OCI-LY1 (cell line): Measurements from ENCODE around the gene MAP7.

ENCODE experiments used
- H2AFZ ChIP-seq: fragments of 200-600 bp; sonication (generic), shearing (Covaris generic); 2 replicates; pipeline ENCODE4 v1.6.0; 2014; ENCODE audit warnings: antibody characterized with exemption, mild to moderate bottlenecking, low read length
- H3F3A ChIP-seq: fragments of 200-600 bp; sonication (generic), shearing (Covaris generic); 2 replicates; pipeline ENCODE4 v1.6.0; 2014; ENCODE audit warnings: mild to moderate bottlenecking, antibody characterized with exemption, low read length, moderate library complexity; ENCODE audit not compliant: insufficient read depth
- H3K27ac ChIP-seq: fragments of 200-600 bp; sonication (generic); 2 replicates; pipeline ENCODE4 v1.5.1; 2014; ENCODE audit warnings: low read length, mixed run types, mild to moderate bottlenecking, low read depth; ENCODE audit not compliant: poor library complexity, severe bottlenecking
- H3K27me3 ChIP-seq: fragments of 200-600 bp; sonication (generic); 2 replicates; pipeline ENCODE4 v1.6.0; 2014; ENCODE audit warnings: antibody characterized with exemption, mild to moderate bottlenecking, low read length, moderate library complexity; ENCODE audit not compliant: insufficient read depth
- H3K36me3 ChIP-seq: fragments of 200-600 bp; sonication (generic); 2 replicates; pipeline ENCODE4 v1.6.1; 2014; ENCODE audit warnings: mild to moderate bottlenecking, antibody characterized with exemption, low read length, moderate library complexity, mixed read lengths; ENCODE audit not compliant: insufficient read depth
- H3K4me1 ChIP-seq: fragments of 200-600 bp; sonication (generic); 2 replicates; pipeline ENCODE4 v1.5.1; 2014; ENCODE audit warnings: mild to moderate bottlenecking, low read length, moderate library complexity; ENCODE audit not compliant: insufficient read depth, severe bottlenecking
- H3K4me2 ChIP-seq: fragments of 200-600 bp; sonication (generic), shearing (Covaris generic); 2 replicates; pipeline ENCODE4 v1.6.1; 2014; ENCODE audit warnings: low read length
- H3K4me3 ChIP-seq: fragments of 200-600 bp; sonication (generic); 2 replicates; pipeline ENCODE4 v1.5.1; 2014; ENCODE audit warnings: low read length, low read depth, mild to moderate bottlenecking, mixed read lengths; ENCODE audit not compliant: poor library complexity, severe bottlenecking
- H3K79me2 ChIP-seq: fragments of 200-600 bp; shearing (Covaris generic); 2 replicates; pipeline ENCODE4 v1.6.1; 2016; ENCODE audit warnings: mixed run types, low read length, mixed read lengths; ENCODE audit not compliant: insufficient read depth
- H3K9ac ChIP-seq: fragments of 200-600 bp; sonication (generic), shearing (Covaris generic); 2 replicates; pipeline ENCODE4 v1.6.1; 2014; ENCODE audit warnings: mild to moderate bottlenecking, low read length, mixed read lengths
- H3K9me2 ChIP-seq: fragments of 200-600 bp; sonication (generic), shearing (Covaris generic); 2 replicates; pipeline ENCODE4 v1.6.1; 2014; ENCODE audit warnings: low read depth, mild to moderate bottlenecking, low read length, mixed read lengths
- H3K9me3 ChIP-seq: fragments of 200-600 bp; shearing (Covaris generic); 2 replicates; pipeline ENCODE4 v1.6.1; 2014; ENCODE audit warnings: low read length, mixed read lengths
- H4K20me1 ChIP-seq: fragments of 200-600 bp; sonication (generic), shearing (Covaris generic); 2 replicates; pipeline ENCODE4 v1.6.0; 2016; ENCODE audit warnings: mild to moderate bottlenecking, low read length; ENCODE audit not compliant: insufficient read depth
- EZH2 ChIP-seq: fragments of 200-600 bp; sonication (generic), shearing (Covaris generic); IDR thresholded peaks from 2 replicates; pipeline ENCODE4 v1.8.0; 2017; ENCODE audit warnings: borderline replicate concordance, mixed run types, mild to moderate bottlenecking, antibody characterized with exemption, low read length, moderate library complexity, mixed read lengths
- TF ChIP-seq, protein P1 (sequence below): fragments of 200-600 bp; sonication (generic), shearing (Covaris generic); IDR thresholded peaks from 2 replicates; pipeline ENCODE4 v1.5.1; 2017; ENCODE audit warnings: mild to moderate bottlenecking, antibody characterized with exemption, low read length, moderate library complexity, mixed read lengths

The MAP7 gene

DNA sequence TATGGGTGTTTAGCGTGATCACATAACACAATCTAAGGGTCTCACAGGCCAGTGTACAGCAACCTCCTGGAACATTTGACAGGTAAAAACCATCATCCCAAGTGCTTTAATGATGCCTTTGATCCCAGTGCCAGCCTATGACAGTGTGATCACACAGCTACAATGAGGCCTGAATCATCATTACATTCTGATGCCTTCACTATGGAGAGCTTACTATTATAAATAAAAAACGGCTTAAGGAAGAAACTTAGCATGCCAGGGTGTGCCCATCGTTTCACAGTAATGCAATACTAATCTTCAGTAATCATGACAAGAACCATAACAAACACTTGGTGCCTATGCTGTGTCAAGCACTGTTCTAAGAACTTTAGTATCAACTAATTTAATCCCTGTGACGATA, 11.4 kb downstream of the MAP7 start:
- H4K20me1 ChIP-seq, result no peaks in the 10 kb centered on the region
- H3K27me3 ChIP-seq, result no peaks in the 10 kb centered on the region
- H3K9me2 ChIP-seq, result no peaks in the 10 kb centered on the region
- TF ChIP-seq, protein P1, sequence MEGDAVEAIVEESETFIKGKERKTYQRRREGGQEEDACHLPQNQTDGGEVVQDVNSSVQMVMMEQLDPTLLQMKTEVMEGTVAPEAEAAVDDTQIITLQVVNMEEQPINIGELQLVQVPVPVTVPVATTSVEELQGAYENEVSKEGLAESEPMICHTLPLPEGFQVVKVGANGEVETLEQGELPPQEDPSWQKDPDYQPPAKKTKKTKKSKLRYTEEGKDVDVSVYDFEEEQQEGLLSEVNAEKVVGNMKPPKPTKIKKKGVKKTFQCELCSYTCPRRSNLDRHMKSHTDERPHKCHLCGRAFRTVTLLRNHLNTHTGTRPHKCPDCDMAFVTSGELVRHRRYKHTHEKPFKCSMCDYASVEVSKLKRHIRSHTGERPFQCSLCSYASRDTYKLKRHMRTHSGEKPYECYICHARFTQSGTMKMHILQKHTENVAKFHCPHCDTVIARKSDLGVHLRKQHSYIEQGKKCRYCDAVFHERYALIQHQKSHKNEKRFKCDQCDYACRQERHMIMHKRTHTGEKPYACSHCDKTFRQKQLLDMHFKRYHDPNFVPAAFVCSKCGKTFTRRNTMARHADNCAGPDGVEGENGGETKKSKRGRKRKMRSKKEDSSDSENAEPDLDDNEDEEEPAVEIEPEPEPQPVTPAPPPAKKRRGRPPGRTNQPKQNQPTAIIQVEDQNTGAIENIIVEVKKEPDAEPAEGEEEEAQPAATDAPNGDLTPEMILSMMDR, result no peak
- TF ChIP-seq EZH2, result no peak
- no peaks in the 10 kb centered on the region for H3K36me3 ChIP-seq
- no peaks in the 10 kb centered on the region for H3K9me3 ChIP-seq
- no peaks in the 10 kb centered on the region for H3F3A ChIP-seq
- no peaks in the 10 kb centered on the region for H3K4me1 ChIP-seq
- H3K79me2 ChIP-seq, result no peaks in the 10 kb centered on the region
- H3K4me3 ChIP-seq, result no peak overlapping the region
- no peak overlapping the region for H3K27ac ChIP-seq
- H2AFZ ChIP-seq, result no peak overlapping the region
- no peak overlapping the region for H3K4me2 ChIP-seq
- H3K9ac ChIP-seq, result no peak overlapping the region

DNA sequence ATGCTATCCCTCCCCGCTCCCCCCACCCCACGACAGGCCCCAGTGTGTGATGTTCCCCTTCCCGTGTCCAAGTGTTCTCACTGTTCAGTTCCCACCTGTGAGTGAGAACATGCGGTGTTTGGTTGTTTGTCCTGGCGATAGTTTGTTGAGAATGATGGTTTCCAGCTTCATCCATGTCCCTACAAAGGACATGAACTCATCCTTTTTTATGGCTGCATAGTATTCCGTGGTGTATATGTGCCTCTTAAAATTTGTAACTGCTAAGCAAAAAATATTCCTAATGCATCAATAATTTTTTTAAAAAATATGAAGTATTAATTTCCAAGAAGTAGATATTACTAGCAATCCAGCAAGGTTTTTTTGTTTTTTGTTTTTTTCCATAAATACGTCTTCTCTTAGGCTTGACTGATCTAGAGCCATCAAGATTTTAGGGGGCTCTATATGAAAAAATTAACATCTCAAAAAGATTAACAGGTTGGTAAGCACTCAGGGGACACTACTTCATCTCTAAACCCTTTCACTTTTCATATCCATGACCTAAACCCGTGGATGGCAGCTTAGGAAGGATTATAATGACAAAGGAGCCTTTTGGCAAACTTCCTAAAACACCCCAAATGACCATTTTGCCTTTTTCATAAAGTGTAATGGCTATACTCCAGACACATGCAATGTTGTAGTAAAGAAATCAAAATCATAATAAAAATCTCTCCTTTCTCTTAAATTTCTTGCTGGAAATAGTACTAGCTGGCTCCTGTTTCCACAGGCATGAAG, 14.2 kb downstream of the MAP7 start:
- Histone ChIP-seq H3K4me1 (no peaks in the 10 kb centered on the region), H3K9ac (no peak overlapping the region), H3K4me3 (no peak overlapping the region), H3F3A (no peaks in the 10 kb centered on the region), H2AFZ (no peak overlapping the region), H3K79me2 (no peaks in the 10 kb centered on the region), H3K4me2 (no peak overlapping the region), H3K9me3 (no peaks in the 10 kb centered on the region), H3K27me3 (no peaks in the 10 kb centered on the region), H3K36me3 (no peaks in the 10 kb centered on the region), H3K27ac (no peak overlapping the region), H3K9me2 (no peaks in the 10 kb centered on the region), H4K20me1 (no peaks in the 10 kb centered on the region)
- TF ChIP-seq, protein P1, result no peak
- no peak for TF ChIP-seq EZH2

DNA sequence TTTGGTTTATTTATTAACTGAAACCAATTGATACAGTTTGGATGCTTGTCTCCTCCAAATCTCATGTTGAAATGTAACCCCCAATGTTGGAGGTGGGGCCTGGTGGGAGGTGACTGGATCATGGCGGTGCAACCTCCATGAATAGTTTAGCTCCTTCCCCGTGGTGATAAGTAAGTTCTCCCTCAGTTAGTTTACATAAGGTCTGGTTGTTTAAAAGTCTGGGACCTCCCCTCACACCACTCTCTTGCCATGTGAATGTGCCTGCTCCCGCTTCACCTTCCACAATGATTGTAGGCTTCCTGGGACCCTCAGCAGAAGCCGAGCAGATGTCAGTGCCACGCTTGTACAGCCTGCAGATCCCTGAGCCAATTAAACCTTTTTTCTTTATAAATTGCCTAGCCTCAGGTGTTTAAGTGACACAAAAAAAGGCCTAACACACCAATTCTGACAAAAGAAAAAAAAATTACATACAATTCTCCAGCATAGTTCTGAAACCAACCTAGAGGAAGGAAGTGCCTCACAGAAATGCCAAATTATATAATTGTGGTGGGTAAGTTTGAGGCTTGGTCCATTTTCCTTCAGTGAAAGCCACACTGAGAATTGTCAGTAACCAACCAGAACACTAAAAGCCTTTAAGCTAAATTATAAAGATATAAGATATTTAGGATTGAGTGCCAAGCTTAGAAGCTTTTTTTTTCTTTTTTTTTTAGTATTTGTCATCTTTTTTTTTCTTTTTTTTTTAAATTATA, 15.0 kb downstream of the MAP7 start:
- no peaks in the 10 kb centered on the region for H3K79me2 ChIP-seq

More for the DNA sequence above, 15.0 kb downstream of the MAP7 start:
- H2AFZ ChIP-seq, result no peak overlapping the region
- no peak for TF ChIP-seq EZH2
- TF ChIP-seq, protein P1, result no peak
- H3K36me3 ChIP-seq, result no peaks in the 10 kb centered on the region
- no peaks in the 10 kb centered on the region for H3F3A ChIP-seq
- H3K9me3 ChIP-seq, result no peaks in the 10 kb centered on the region
- no peak overlapping the region for H3K4me3 ChIP-seq
- H3K4me1 ChIP-seq, result no peaks in the 10 kb centered on the region
- H4K20me1 ChIP-seq, result no peaks in the 10 kb centered on the region
- H3K9ac ChIP-seq, result no peak overlapping the region
- H3K4me2 ChIP-seq, result no peak overlapping the region
- H3K27me3 ChIP-seq, result no peaks in the 10 kb centered on the region
- H3K9me2 ChIP-seq, result no peaks in the 10 kb centered on the region
- no peak overlapping the region for H3K27ac ChIP-seq
